Trophoblast cell (in vitro differentiated cells and primary cell): ENCODE data around the gene ANP32B.

Experiments
- DNase-seq, 2 donors: peaks; one replicate each; pipeline ENCODE4 v3.0.0-alpha.2; 2016
- H2AFZ ChIP-seq: 2 replicates; pipeline ENCODE4 v1.6.1; 2013; ENCODE audit warnings: low read length, moderate library complexity, mild to moderate bottlenecking; ENCODE audit not compliant: insufficient read depth, poor library complexity
- H2AK5ac ChIP-seq: 2 replicates; pipeline ENCODE4 v1.6.1; 2013; ENCODE audit warnings: mild to moderate bottlenecking, low read length
- H2BK120ac ChIP-seq: 2 replicates; pipeline ENCODE4 v1.6.1; 2013; ENCODE audit warnings: low read length, mild to moderate bottlenecking, moderate library complexity; ENCODE audit not compliant: insufficient read depth, poor library complexity
- H2BK12ac ChIP-seq: 2 replicates; pipeline ENCODE4 v1.6.1; 2013; ENCODE audit warnings: mild to moderate bottlenecking, low read length, moderate library complexity
- H2BK5ac ChIP-seq: 2 replicates; pipeline ENCODE4 v1.6.1; 2013; ENCODE audit warnings: low read length, low read depth, moderate library complexity, mild to moderate bottlenecking; ENCODE audit not compliant: poor library complexity
- H3K14ac ChIP-seq: 2 replicates; pipeline ENCODE4 v1.6.1; 2013; ENCODE audit warnings: mild to moderate bottlenecking, low read length
- H3K18ac ChIP-seq: 2 replicates; pipeline ENCODE4 v1.6.1; 2013; ENCODE audit warnings: mild to moderate bottlenecking, low read length
- H3K23ac ChIP-seq: 2 replicates; pipeline ENCODE4 v1.6.1; 2013; ENCODE audit warnings: low read length
- H3K27ac ChIP-seq: 2 replicates; pipeline ENCODE4 v1.5.1; 2013; ENCODE audit warnings: low read depth, mild to moderate bottlenecking, inconsistent platforms, low read length, moderate library complexity
- H3K27me3 ChIP-seq: 2 replicates; pipeline ENCODE4 v1.6.1; 2013; ENCODE audit warnings: inconsistent platforms, mild to moderate bottlenecking, low read length, moderate library complexity; ENCODE audit not compliant: insufficient read depth
- H3K36me3 ChIP-seq, 2 experiments: 1 replicate in 1 of 2; 2 replicates in 1 of 2; pipeline ENCODE4 v1.6.1; 2013; ENCODE audit warnings: low read length in 2 of 2, mild to moderate bottlenecking in 2 of 2, moderate library complexity in 1 of 2; ENCODE audit not compliant: insufficient read depth in 2 of 2, control insufficient read depth in 1 of 2
- H3K4ac ChIP-seq: 2 replicates; pipeline ENCODE4 v1.6.1; 2013; ENCODE audit warnings: low read depth, mild to moderate bottlenecking, low read length, moderate library complexity
- H3K4me1 ChIP-seq, 2 experiments: 1 replicate in 1 of 2; 2 replicates in 1 of 2; pipeline ENCODE4 v1.6.1; 2013; ENCODE audit warnings: low read length in 2 of 2, mild to moderate bottlenecking in 2 of 2, moderate library complexity in 1 of 2; ENCODE audit not compliant: insufficient read depth in 2 of 2, control insufficient read depth in 1 of 2
- H3K4me2 ChIP-seq: 2 replicates; pipeline ENCODE4 v1.6.1; 2013; ENCODE audit warnings: inconsistent platforms, mild to moderate bottlenecking, low read length, moderate library complexity
- H3K4me3 ChIP-seq: 2 replicates; pipeline ENCODE4 v1.5.1; 2013; ENCODE audit warnings: mild to moderate bottlenecking, low read depth, low read length, inconsistent platforms
- H3K79me1 ChIP-seq: one replicate; pipeline ENCODE4 v1.6.1; 2013; ENCODE audit warnings: low read length
- H3K79me2 ChIP-seq: 2 replicates; pipeline ENCODE4 v1.6.1; 2013; ENCODE audit warnings: low read length, mild to moderate bottlenecking; ENCODE audit not compliant: control insufficient read depth, insufficient read depth, poor library complexity
- H3K9ac ChIP-seq: 2 replicates; pipeline ENCODE4 v1.6.1; 2013; ENCODE audit warnings: mild to moderate bottlenecking, low read length
- H3K9me3 ChIP-seq: 2 replicates; pipeline ENCODE4 v1.6.1; 2013; ENCODE audit warnings: low read depth, mild to moderate bottlenecking, control low read depth, inconsistent platforms, low read length; ENCODE audit not compliant: insufficient read depth
- H4K12ac ChIP-seq: 2 replicates; pipeline ENCODE4 v1.6.1; 2013; ENCODE audit warnings: low read depth, mild to moderate bottlenecking, low read length, moderate library complexity
- H4K8ac ChIP-seq: 2 replicates; pipeline ENCODE4 v1.6.1; 2013; ENCODE audit warnings: low read depth, mild to moderate bottlenecking, low read length, moderate library complexity
- H4K91ac ChIP-seq: one replicate; pipeline ENCODE4 v1.6.1; 2013; ENCODE audit warnings: low read depth, mild to moderate bottlenecking, low read length, moderate library complexity
- WGBS: extraction: QIAGEN DNeasy Blood & Tissue Kit; methylation state at CpG from one replicate; pipeline ENCODE4 v1.1.7; 2013; ENCODE audit warnings: missing lambda C conversion rate; ENCODE audit not compliant: insufficient read length, insufficient coverage; ENCODE audit errors: extremely low coverage; 5-methylcytosine and 5-hydroxymethylcytosine counted together

Gene ANP32B

DNA sequence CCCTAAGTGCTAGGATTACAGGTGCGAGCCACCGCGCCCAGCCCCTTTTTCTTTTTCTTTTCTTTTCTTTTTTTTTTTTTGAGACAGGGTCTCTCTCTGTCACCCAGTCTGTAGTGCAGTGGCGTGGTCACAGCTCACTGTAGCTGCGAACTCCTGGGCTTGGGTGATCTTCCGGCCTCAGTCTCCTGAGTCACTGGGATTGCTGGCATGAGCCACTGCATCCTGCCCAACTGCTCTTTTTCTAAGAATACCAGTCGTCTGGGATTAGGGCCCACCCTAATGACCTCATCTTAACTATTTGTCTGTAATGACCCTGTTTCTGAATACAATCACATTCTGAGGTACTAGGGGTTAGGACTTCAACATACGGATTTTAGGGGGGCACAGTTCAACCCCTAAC lies 39.3 kb downstream of the ANP32B start:
- H4K12ac ChIP-seq = no peak overlapping the region
- H2AFZ ChIP-seq = no peak overlapping the region
- H3K27me3 ChIP-seq = no peaks in the 10 kb centered on the region
- no peak overlapping the region for H3K14ac ChIP-seq
- no peaks in the 10 kb centered on the region for H3K9me3 ChIP-seq
- no peak overlapping the region for H4K8ac ChIP-seq
- peaks cover 9 to 32% of the 10 kb centered on the region in 2 experiments for H3K36me3 ChIP-seq
- no peak overlapping the region for H3K9ac ChIP-seq
- no peak overlapping the region for H2BK5ac ChIP-seq
- no peak overlapping the region for H3K4me2 ChIP-seq
- no peak overlapping the region for H2BK120ac ChIP-seq
- no peak overlapping the region for H3K4me3 ChIP-seq
- H2AK5ac ChIP-seq = no peak overlapping the region
- H3K18ac ChIP-seq = no peak overlapping the region
- H3K79me1 ChIP-seq = no peaks in the 10 kb centered on the region
- H3K4me1 ChIP-seq = peaks cover 0 to 2% of the 10 kb centered on the region in 2 experiments
- DNase-seq = no peak
- no CpG with 5 or more reads among the region's 8 CpGs for WGBS
- H3K4ac ChIP-seq = no peak overlapping the region
- H4K91ac ChIP-seq = no peak overlapping the region
- no peak overlapping the region for H3K23ac ChIP-seq
- H2BK12ac ChIP-seq = no peak overlapping the region
- no peaks in the 10 kb centered on the region for H3K79me2 ChIP-seq
- no peak overlapping the region for H3K27ac ChIP-seq

DNA sequence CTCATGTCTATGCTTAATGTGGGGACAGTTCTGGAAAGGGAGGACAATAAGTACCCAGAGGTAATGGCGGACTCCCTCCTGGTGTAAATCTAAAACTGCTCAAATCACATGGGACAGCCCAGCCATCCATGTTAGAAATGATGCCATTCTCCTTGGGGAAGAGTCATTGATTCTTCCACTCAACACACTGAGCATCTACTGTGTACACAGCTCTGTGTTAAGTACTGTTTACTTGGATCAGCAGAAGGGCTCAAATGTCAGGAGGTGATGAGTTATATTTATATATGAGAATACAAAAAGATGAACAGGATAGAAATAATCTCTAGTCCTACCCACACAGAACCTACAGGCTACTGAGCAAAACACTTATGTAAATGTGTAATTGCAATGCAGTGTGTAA lies 41.6 kb downstream of the ANP32B start:
- Histone ChIP-seq H4K8ac (no peak overlapping the region), H3K36me3 (peaks cover 3 to 14% of the 10 kb centered on the region in 2 experiments), H2BK5ac (no peak overlapping the region), H3K4ac (no peak overlapping the region), H3K4me1 (peaks cover 0 to 2% of the 10 kb centered on the region in 2 experiments), H2BK120ac (no peak overlapping the region), H3K27me3 (no peaks in the 10 kb centered on the region), H2AFZ (no peak overlapping the region), H2BK12ac (no peak overlapping the region), H3K4me2 (no peak overlapping the region), H3K14ac (no peak overlapping the region), H4K91ac (no peak overlapping the region), H3K79me1 (no peaks in the 10 kb centered on the region), H3K9me3 (no peaks in the 10 kb centered on the region), H3K23ac (no peak overlapping the region), H2AK5ac (no peak overlapping the region), H3K18ac (no peak overlapping the region), H3K27ac (no peak overlapping the region), H4K12ac (no peak overlapping the region), H3K4me3 (no peak overlapping the region), H3K9ac (no peak overlapping the region), H3K79me2 (no peaks in the 10 kb centered on the region)
- DNase-seq = no peak
- no CpG with 5 or more reads among the region's 1 CpG for WGBS

DNA sequence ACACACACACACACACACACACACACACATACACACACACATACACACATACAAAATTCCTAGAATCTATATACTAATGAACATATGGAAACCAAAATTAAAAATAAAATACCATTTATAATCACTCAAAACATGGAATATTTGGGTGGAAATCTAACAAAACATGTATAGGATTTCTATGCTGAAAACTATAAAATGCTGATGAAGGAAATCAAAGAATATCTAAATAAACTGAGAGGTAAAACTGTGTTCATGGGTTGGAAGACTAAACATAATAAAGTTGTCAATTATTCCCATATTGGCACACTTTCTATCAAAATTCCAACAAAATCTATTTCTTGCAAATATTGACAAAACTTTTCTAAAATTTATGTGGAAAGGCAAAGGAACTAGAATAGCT lies 48.0 kb downstream of the ANP32B start:
- DNase-seq = no peak
- H3K36me3 ChIP-seq = no peaks in the 10 kb centered on the region
- no peak overlapping the region for H4K12ac ChIP-seq
- no peak overlapping the region for H3K4me3 ChIP-seq
- no peaks in the 10 kb centered on the region for H3K79me1 ChIP-seq
- peaks cover 0 to 3% of the 10 kb centered on the region in 2 experiments for H3K4me1 ChIP-seq
- no peak overlapping the region for H3K9ac ChIP-seq
- H3K18ac ChIP-seq = no peak overlapping the region
- peaks cover 2% of the 10 kb centered on the region for H3K9me3 ChIP-seq
- no peak overlapping the region for H4K8ac ChIP-seq
- no peak overlapping the region for H2BK12ac ChIP-seq
- no peak overlapping the region for H3K4ac ChIP-seq
- H2AK5ac ChIP-seq = no peak overlapping the region
- no peak overlapping the region for H3K14ac ChIP-seq
- H3K79me2 ChIP-seq = no peaks in the 10 kb centered on the region
- H2BK120ac ChIP-seq = no peak overlapping the region
- no peak overlapping the region for H3K27ac ChIP-seq
- H3K23ac ChIP-seq = no peak overlapping the region
- H4K91ac ChIP-seq = no peak overlapping the region
- no peak overlapping the region for H2BK5ac ChIP-seq
- H2AFZ ChIP-seq = no peak overlapping the region
- H3K4me2 ChIP-seq = no peak overlapping the region
- no peaks in the 10 kb centered on the region for H3K27me3 ChIP-seq

DNA sequence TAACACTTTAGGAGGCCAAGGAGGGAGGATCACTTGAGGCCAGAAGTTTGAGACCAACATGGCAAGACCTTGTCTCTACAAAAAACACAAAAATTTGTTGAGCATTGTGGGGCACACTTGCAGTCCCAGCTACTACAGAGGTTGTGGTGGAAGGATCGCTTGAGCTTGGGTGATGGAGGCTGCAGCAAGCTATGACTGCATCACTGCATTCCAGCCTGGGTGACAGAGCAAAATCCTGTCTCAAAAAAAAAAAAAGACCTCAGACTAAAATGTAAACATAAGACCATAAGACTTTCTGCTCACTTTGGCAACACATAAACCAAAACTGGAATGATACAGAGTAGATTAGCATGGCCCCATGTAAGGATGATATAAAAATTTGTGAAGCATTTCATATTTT lies 48.8 kb downstream of the ANP32B start:
- Histone ChIP-seq H3K4ac (no peak overlapping the region), H3K4me1 (peaks cover 0 to 1% of the 10 kb centered on the region in 2 experiments), H3K36me3 (no peaks in the 10 kb centered on the region), H3K4me2 (no peak overlapping the region), H3K27ac (no peak overlapping the region), H3K14ac (no peak overlapping the region), H2AK5ac (no peak overlapping the region), H3K23ac (no peak overlapping the region), H2AFZ (no peak overlapping the region), H3K27me3 (no peaks in the 10 kb centered on the region), H3K79me1 (no peaks in the 10 kb centered on the region), H4K12ac (no peak overlapping the region), H2BK5ac (no peak overlapping the region), H4K8ac (no peak overlapping the region), H3K9ac (no peak overlapping the region), H3K4me3 (no peak overlapping the region), H4K91ac (no peak overlapping the region), H3K79me2 (no peaks in the 10 kb centered on the region), H2BK12ac (no peak overlapping the region), H2BK120ac (no peak overlapping the region), H3K18ac (no peak overlapping the region), H3K9me3 (peaks cover 2% of the 10 kb centered on the region)
- WGBS = no CpG with 5 or more reads among the region's 1 CpG
- no peak for DNase-seq
